Activated CD4-positive, alpha-beta memory T cell treated with anti-CD3 and anti-CD28 coated beads for 36 hours (primary cell): ENCODE results near the gene ITIH4. TPM values are rescaled to one million over a fixed set of nuclear protein-coding genes. Genes with fewer than 3 reads are reported as not detected.

Source experiments
- CTCF ChIA-PET: fragments of 350-600 bp; sonication (Branson Sonifier 250); formaldehyde crosslinking; loops from one replicate; lab custom pipeline; 2021; ENCODE audit warnings: antibody characterized with exemption, inconsistent platforms; lab: Charles Lee
- POLR2A ChIA-PET: fragments of 350-600 bp; sonication (Branson Sonifier 250); formaldehyde crosslinking; loops from one replicate; lab custom pipeline; 2021; ENCODE audit warnings: antibody characterized with exemption; lab: Charles Lee
- DNase-seq: peaks from one replicate; pipeline ENCODE4 v3.0.0-alpha.2; 2020
- H3K27ac Mint-ChIP-seq: one replicate; pipeline ENCODE4 v1.8.0; 2021; ENCODE audit warnings: mixed read lengths
- H3K27me3 Mint-ChIP-seq: one replicate; pipeline ENCODE4 v1.8.0; 2021; ENCODE audit warnings: mixed read lengths
- H3K36me3 Mint-ChIP-seq: one replicate; pipeline ENCODE4 v1.8.0; 2021; ENCODE audit warnings: mixed read lengths
- H3K4me1 Mint-ChIP-seq: one replicate; pipeline ENCODE4 v1.8.0; 2021; ENCODE audit warnings: low read depth, mixed read lengths
- H3K4me3 Mint-ChIP-seq: one replicate; pipeline ENCODE4 v1.8.0; 2021; ENCODE audit warnings: mild to moderate bottlenecking, mixed read lengths
- H3K9me3 Mint-ChIP-seq: one replicate; pipeline ENCODE4 v1.8.0; 2021; ENCODE audit warnings: mixed read lengths
- intact Hi-C: fragments of 100-400 bp; cut with micrococcal nuclease; formaldehyde crosslinking; loops from one replicate; pipeline ENCODE4 v1.15.1; 2023
- total RNA-seq, 2 experiments: library from RNA; stranded (reverse); gene quantifications; one replicate each; pipeline ENCODE4 v1.2.3, GENCODE V29; 2021

ITIH4 gene
- total RNA-seq, 2 experiments from 2014 or later = 4.3 to 6.3 TPM

DNA sequence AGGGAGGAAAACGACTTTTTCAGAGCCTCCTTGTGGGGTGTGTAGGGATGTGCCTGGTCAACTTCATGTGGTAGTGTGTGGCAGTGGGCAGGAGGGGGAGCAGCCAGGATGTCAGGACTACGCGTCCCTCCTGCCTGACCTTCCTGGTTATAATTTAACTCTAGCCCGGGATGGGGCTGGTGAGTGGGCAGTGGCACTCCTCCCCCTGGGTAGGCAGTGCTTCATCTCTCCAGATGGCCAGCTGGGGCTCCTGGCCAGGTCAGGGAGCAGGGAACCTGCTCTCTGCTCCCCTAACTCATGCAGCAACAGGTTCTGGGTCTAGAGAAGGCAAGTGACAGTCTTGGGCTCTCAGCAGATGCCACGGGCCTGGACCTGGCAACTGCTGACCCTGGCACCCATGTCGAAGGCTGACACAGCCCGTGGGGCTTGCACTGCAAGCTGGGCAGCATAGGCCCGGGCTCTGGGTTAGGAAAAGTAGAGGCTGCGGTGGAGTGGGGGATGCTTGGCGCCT is 2.6 kb downstream of the ITIH4 start:
- Mint-ChIP-seq H3K27me3 (no peaks in the 10 kb centered on the region), H3K27ac (no peak overlapping the region), H3K9me3 (no peaks in the 10 kb centered on the region), H3K36me3 (no peaks in the 10 kb centered on the region), H3K4me3 (no peak overlapping the region), H3K4me1 (no peaks in the 10 kb centered on the region)
- intact Hi-C loops = no loop called here
- POLR2A ChIA-PET = no interaction called here
- CTCF ChIA-PET = no interaction called here
- DNase-seq = no peak

DNA sequence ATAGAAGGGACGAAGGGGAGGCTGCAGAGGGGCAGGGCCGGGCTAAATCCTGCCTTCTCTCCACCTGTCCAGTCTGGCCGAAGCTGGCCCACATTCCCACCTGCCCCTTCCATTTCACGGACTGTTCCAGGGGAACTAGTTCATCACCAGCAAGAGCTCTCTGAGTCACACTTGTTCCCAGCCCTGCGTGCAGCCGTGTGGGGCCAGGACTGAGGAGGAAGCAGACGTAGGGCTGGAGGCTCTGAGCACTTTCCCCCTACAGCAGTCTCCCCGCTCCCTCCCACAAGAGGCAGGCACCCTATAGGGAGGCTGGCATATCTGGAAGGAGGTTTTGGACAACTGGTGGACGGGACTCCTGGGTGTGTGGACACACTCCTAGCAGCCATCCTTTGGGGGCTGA is 3.0 kb downstream of the ITIH4 start:
- no peak for DNase-seq
- ChIA-PET POLR2A (no interaction called here), CTCF (no interaction called here)
- no peaks in the 10 kb centered on the region for H3K36me3 Mint-ChIP-seq
- H3K4me3 Mint-ChIP-seq = no peak overlapping the region
- H3K9me3 Mint-ChIP-seq = no peaks in the 10 kb centered on the region
- intact Hi-C loops = no loop called here
- H3K27ac Mint-ChIP-seq = no peak overlapping the region
- H3K27me3 Mint-ChIP-seq = no peaks in the 10 kb centered on the region
- H3K4me1 Mint-ChIP-seq = no peaks in the 10 kb centered on the region

DNA sequence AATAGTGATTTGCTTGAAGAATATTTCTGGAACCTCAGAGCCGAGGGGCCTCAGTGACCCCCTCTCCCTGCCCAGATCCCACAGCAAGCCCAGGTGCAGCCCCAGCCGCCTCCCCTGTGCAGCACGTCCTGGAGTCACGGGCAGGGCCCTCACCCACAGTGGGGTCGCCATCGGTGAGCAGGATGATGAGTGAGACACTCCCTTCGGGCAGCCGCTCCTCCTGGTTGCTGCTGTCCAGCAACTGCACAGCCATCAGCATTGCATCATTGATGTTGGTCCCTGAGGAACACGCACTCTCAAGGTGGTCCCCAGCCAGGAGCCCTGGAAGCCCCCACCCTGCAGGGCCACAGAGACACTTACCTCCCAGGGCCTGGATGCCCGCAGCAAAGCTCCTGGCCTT is 6.4 kb downstream of the ITIH4 start:
- ChIA-PET CTCF (no interaction called here), POLR2A (no interaction called here)
- Mint-ChIP-seq H3K4me1 (no peaks in the 10 kb centered on the region), H3K36me3 (no peaks in the 10 kb centered on the region), H3K27ac (no peak overlapping the region), H3K27me3 (no peaks in the 10 kb centered on the region), H3K9me3 (no peaks in the 10 kb centered on the region), H3K4me3 (no peak overlapping the region)
- no peak for DNase-seq
- intact Hi-C loops = no loop called here

DNA sequence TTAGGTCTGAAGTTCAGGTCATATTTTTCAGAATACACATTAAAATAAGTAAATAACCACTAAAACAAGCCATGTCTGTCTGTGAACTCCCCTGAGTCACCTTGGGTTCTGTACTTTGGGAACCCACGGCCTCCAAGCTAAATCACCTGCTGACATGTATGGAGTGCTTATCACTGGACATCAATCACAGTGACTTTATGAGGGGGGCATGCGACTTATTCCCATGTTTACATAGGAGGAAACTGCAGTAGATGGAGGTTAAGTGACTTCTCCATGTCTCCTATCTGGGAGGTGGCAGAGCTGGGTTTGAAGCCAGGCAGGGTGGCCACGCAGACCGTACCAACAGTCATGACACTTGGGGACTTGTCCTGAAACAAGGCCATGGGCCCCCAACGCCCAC is 8.1 kb downstream of the ITIH4 start:
- ChIA-PET CTCF (interaction anchor here (2.1 kb wide), 1 partner anchor 24 kb away, joined by 13 read pairs; no protein-coding TSS in a partner anchor), POLR2A (no interaction called here)
- no peaks in the 10 kb centered on the region for H3K9me3 Mint-ChIP-seq
- H3K4me3 Mint-ChIP-seq = no peak overlapping the region
- no peak overlapping the region for H3K27ac Mint-ChIP-seq
- no peaks in the 10 kb centered on the region for H3K36me3 Mint-ChIP-seq
- H3K27me3 Mint-ChIP-seq = no peaks in the 10 kb centered on the region
- intact Hi-C loops = no loop called here
- H3K4me1 Mint-ChIP-seq = no peaks in the 10 kb centered on the region
- no peak for DNase-seq

DNA sequence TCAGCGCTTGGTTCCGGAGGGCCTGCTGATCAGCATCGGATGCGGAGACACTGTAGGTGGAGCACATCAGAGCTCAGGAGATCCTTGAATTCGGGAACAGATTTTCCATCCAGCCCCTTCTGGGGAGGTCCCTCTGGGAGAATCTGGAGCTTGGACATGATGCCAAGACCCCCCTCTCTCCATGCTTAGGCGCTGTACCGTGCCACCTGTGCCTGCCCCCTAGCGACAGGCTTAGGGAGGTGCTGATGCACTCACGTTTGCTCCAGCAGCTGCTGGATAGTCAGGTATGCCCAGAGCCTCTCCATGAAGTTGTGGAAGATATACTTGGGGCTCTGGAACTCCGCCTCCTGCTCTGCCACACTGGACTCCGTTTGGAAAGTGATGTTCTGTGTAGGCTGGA is 9.7 kb downstream of the ITIH4 start:
- Mint-ChIP-seq H3K4me3 (no peak overlapping the region), H3K27me3 (no peaks in the 10 kb centered on the region), H3K27ac (no peak overlapping the region), H3K9me3 (no peaks in the 10 kb centered on the region), H3K36me3 (no peaks in the 10 kb centered on the region), H3K4me1 (no peaks in the 10 kb centered on the region)
- ChIA-PET POLR2A (no interaction called here), CTCF (interaction anchor here (0.7 to 2.1 kb wide), 8 partner anchors 9 to 238 kb away, joined by 3 to 13 read pairs (median 4); partner anchors contain the start of gene MUSTN1)
- intact Hi-C loops = no loop called here
- DNase-seq = peak; percentile 40

DNA sequence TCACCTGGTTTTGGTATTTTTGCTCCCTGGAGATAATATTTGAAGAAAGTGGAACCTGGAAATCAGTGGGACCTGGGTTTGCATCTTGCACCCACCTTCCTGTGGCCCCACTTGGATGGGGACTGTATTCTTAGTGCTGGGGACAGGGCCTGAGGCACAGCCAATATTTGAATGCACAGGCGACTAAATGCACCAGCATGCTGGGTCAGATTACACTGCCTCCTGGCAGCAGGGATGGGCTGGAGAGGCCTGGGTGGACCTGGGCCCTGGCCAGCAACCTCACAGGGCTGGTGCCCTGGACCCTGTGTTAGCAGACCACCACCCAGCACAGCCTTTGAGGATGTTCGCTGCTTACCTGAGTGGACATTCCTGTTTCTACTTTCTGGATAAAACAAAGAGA is 10.5 kb downstream of the ITIH4 start:
- CTCF ChIA-PET = interaction anchor here (1.5 to 1.8 kb wide), 3 partner anchors 8 to 31 kb away, joined by 3 to 12 read pairs (median 12); no protein-coding TSS in a partner anchor
- Mint-ChIP-seq H3K27ac (no peak overlapping the region), H3K4me3 (no peak overlapping the region), H3K9me3 (no peaks in the 10 kb centered on the region), H3K36me3 (no peaks in the 10 kb centered on the region), H3K4me1 (no peaks in the 10 kb centered on the region), H3K27me3 (no peaks in the 10 kb centered on the region)
- POLR2A ChIA-PET = no interaction called here
- no peak for DNase-seq
- intact Hi-C loops = no loop called here

DNA sequence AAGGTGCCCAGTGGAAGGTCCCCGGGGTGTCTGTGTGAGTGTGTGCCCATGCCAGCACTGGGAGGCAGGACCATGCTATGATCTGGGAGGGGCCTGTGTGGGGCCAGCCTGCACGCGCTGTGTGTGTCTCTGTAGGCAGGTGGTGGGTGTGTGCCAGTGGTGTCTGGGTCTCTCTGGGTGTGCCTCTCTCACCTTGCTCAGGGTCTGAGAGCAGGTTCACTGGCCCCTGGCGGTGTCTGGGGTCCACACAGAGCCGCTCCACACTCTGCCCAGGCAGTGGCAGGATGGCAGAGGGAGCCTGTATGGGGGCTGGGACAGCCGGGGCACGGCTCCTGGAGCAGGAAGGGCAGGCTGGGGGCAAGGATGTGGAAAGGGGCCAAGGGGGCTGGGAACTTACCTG is 12.6 kb downstream of the ITIH4 start:
- no peaks in the 10 kb centered on the region for H3K36me3 Mint-ChIP-seq
- no peak for DNase-seq
- ChIA-PET POLR2A (no interaction called here), CTCF (no interaction called here)
- no peaks in the 10 kb centered on the region for H3K27me3 Mint-ChIP-seq
- intact Hi-C loops = no loop called here
- no peaks in the 10 kb centered on the region for H3K4me1 Mint-ChIP-seq
- H3K27ac Mint-ChIP-seq = no peak overlapping the region
- no peak overlapping the region for H3K4me3 Mint-ChIP-seq
- no peaks in the 10 kb centered on the region for H3K9me3 Mint-ChIP-seq

DNA sequence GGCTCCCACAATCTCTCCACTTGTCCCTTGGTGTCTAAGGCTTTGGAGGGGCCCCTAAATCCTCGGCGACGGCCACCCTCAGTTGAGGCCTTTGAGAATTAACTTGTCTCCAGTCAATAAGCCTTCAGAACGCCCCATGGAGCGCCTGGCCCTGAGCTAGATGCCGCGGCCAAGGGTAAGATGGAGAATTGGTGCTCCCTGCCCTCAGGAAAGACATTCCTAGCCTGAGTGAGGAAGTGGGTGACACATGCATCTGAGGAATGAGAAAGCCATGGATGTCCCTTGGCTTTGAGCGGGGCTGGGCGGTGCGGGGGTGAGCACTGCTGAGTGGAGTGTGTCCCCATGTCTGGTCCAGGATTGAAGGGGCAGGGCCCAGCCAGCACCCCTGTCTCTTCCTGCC is 13.3 kb downstream of the ITIH4 start:
- Mint-ChIP-seq H3K4me3 (no peak overlapping the region), H3K36me3 (no peaks in the 10 kb centered on the region), H3K4me1 (no peaks in the 10 kb centered on the region), H3K9me3 (no peaks in the 10 kb centered on the region), H3K27ac (no peak overlapping the region), H3K27me3 (no peaks in the 10 kb centered on the region)
- intact Hi-C loops = no loop called here
- no peak for DNase-seq
- ChIA-PET POLR2A (no interaction called here), CTCF (no interaction called here)

DNA sequence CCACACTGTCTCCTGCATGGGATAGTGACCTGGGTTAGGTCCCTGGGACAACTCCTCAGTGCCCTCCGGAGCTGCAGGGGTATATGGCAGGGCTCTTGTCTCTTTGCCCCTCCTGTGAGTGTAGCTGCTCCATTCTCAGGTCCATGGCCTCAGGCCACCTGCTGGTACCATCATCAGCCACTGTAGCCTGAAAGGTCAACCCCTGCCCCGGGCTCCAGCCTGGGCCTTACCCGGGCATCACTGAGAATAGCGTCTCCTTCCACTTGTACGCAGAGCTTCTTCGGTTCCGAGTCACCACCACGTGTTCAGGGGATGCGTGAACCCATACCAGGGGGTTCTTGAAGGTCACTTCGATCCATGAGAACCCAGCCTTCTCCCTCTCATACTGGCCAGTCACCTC is 13.8 kb downstream of the ITIH4 start:
- Mint-ChIP-seq H3K36me3 (no peaks in the 10 kb centered on the region), H3K4me3 (no peak overlapping the region), H3K4me1 (no peaks in the 10 kb centered on the region), H3K27me3 (no peaks in the 10 kb centered on the region), H3K9me3 (no peaks in the 10 kb centered on the region), H3K27ac (no peak overlapping the region)
- no peak for DNase-seq
- CTCF ChIA-PET = no interaction called here
- POLR2A ChIA-PET = no interaction called here
- intact Hi-C loops = no loop called here

DNA sequence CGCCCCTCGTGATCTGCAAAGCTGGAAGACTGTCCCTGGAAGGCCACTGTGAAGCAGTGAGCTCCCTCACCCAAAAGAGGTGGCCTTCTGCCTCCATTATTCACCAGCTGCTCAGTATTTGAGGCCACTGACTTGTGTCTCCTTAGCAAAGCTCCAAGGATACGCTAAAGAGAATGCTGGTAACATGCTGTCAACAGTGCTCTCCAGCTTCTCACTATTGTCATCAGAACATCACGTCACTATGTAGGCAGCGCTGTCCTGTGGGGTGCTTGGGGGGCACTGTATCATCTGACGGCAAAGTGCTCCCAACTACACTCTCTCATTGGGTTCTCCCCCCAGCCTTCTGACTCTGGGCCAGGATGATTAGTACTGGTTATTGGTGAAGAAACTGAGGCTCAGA is 14.3 kb downstream of the ITIH4 start:
- Mint-ChIP-seq H3K36me3 (no peaks in the 10 kb centered on the region), H3K9me3 (no peaks in the 10 kb centered on the region), H3K27ac (no peak overlapping the region), H3K4me3 (no peak overlapping the region), H3K27me3 (no peaks in the 10 kb centered on the region), H3K4me1 (no peaks in the 10 kb centered on the region)
- POLR2A ChIA-PET = no interaction called here
- DNase-seq = no peak
- intact Hi-C loops = no loop called here
- CTCF ChIA-PET = no interaction called here

DNA sequence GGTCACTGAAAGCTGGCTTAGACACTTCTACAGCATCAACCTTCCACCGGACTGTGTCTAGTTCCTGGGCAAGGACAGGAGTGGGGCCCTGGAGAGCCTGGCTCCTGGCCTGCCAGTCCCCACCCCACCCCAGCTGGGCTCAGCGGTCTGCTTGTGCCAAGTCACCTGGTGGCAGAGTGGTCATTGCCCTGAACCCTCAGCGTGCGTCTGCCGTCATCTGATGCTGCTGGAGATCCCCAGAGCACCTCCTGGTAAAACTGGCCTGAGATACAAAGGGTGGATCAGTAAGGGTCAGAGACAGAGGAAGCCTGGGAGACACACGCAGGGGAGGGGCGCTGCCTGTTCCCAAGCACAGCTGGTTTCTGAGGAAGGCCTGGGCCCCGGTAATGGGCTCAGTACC is 16.7 kb downstream of the ITIH4 start:
- ChIA-PET CTCF (no interaction called here), POLR2A (no interaction called here)
- Mint-ChIP-seq H3K9me3 (no peaks in the 10 kb centered on the region), H3K4me3 (no peak overlapping the region), H3K4me1 (no peaks in the 10 kb centered on the region), H3K27ac (no peak overlapping the region), H3K36me3 (no peaks in the 10 kb centered on the region), H3K27me3 (no peaks in the 10 kb centered on the region)
- intact Hi-C loops = no loop called here
- no peak for DNase-seq

DNA sequence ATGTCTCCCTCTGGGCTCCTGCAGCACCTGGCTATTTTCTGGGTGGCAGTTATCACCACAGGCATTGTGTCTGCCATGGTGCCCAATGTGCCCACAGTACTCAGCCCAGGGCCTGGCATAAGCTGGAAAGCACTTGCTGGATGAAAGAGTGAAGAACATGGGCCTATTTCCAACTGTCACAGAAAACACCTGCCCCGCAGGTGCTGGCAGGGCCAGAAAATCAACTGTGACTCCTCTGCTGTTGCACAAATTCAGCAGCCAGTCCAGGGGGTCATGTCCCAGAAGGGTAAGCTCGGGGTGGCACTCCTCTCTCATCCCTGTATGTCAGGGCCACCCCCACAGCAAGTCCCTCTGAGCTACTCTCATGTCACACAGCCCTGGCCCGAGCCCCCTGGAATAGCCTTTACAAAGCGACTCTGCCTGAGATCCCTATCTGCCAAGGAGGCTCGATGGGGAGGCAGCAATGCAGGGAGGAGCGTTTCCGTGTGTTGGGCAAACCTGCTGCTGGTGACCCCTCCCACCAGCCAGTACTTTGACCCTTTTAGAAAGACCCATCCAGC is 18.9 kb downstream of the ITIH4 start:
- POLR2A ChIA-PET = no interaction called here
- no peak for DNase-seq
- no peaks in the 10 kb centered on the region for H3K4me1 Mint-ChIP-seq
- H3K4me3 Mint-ChIP-seq = no peak overlapping the region
- H3K27me3 Mint-ChIP-seq = no peaks in the 10 kb centered on the region
- no peaks in the 10 kb centered on the region for H3K9me3 Mint-ChIP-seq
- intact Hi-C loops = no loop called here
- no peaks in the 10 kb centered on the region for H3K36me3 Mint-ChIP-seq
- no peak overlapping the region for H3K27ac Mint-ChIP-seq
- CTCF ChIA-PET = interaction anchor here (2.6 kb wide), 1 partner anchor 9 kb away, joined by 12 read pairs; no protein-coding TSS in a partner anchor

DNA sequence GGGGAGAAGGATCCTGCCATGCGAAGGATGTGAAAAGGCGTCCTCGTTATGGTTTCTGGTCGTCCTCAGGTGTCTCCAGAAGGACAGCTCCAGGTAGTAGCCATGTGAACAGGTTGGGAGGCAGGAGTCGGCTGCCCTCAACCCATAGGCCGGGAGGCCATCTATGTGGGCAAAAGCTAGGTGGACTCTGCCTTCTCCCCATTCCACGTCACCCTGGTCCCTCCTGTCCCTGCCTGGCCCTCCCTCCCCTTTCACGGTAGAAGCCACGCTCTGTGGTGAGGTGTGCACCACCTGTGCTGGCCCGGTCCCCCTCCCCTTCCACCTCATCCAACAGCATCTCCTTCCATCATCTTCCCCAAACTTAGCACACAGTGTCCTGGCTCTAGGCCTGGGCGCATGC is 19.5 kb downstream of the ITIH4 start:
- Mint-ChIP-seq H3K4me1 (no peaks in the 10 kb centered on the region), H3K9me3 (no peaks in the 10 kb centered on the region), H3K27me3 (no peaks in the 10 kb centered on the region), H3K4me3 (no peak overlapping the region), H3K36me3 (no peaks in the 10 kb centered on the region), H3K27ac (no peak overlapping the region)
- DNase-seq = no peak
- CTCF ChIA-PET = interaction anchor here (2.6 kb wide), 1 partner anchor 10 kb away, joined by 12 read pairs; no protein-coding TSS in a partner anchor
- POLR2A ChIA-PET = no interaction called here
- intact Hi-C loops = no loop called here
